Urinary bladder (tissue), 4 donors: Measurements from ENCODE around the gene RHBDF2. TPM values are rescaled to one million over a fixed set of nuclear protein-coding genes. Genes with fewer than 3 reads are reported as not detected.
"Not testable (repeated sequence)": the region's sequence is repeated elsewhere in the genome, so short reads cannot be mapped to it uniquely, and the experiment has no call there.

Experiments
- DNase-seq: peaks from one replicate; pipeline ENCODE4 v3.0.0-alpha.2; 2015; ENCODE audit errors: extremely low spot score
- H3K27ac ChIP-seq: one replicate; pipeline ENCODE4 v1.5.1; 2013; ENCODE audit warnings: low read depth, mild to moderate bottlenecking, moderate library complexity
- H3K36me3 ChIP-seq: one replicate; pipeline ENCODE4 v1.6.1; 2013; ENCODE audit warnings: mild to moderate bottlenecking, moderate library complexity; ENCODE audit not compliant: insufficient read depth
- H3K4me1 ChIP-seq: one replicate; pipeline ENCODE4 v1.6.1; 2013; ENCODE audit warnings: mild to moderate bottlenecking, moderate library complexity; ENCODE audit not compliant: insufficient read depth
- H3K4me3 ChIP-seq: one replicate; pipeline ENCODE4 v1.5.1; 2013; ENCODE audit warnings: low read depth, low read length
- WGBS: extraction: QIAGEN DNeasy Blood & Tissue Kit; methylation state at CpG from one replicate; pipeline ENCODE4 v1.1.7; 2013; 5-methylcytosine and 5-hydroxymethylcytosine counted together
- polyA plus RNA-seq: library from polyadenylated mRNA; stranded (reverse); fragments of 200-250 nt; gene quantifications from one replicate; pipeline ENCODE4 v1.2.3, GENCODE V29; 2013
- total RNA-seq: library from RNA; depleted of rRNA; stranded (reverse); fragments of >200 nt; gene quantifications from one replicate; pipeline ENCODE4 v1.2.3, GENCODE V29; 2014
- donor health status: healthy with polysubstance abuse.
- donor health status: healthy.

Gene RHBDF2
- total and polyA plus RNA-seq, 2 donors = 4.2 to 17.2 TPM

DNA sequence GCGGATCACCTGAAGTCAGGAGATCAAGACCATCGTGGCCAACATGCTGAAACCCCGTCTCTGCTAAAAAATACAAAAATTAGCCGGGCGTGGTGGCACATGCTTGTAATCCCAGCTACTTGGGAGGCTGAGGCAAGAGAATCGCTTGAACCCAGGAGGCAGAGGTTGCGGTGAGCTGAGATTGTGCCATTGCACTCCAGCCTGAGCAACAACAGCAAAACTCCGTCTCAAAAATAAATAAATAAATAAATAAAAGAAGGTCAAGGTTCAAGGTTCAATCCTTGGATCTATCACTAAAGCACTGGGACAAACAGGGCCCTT is 24.2 kb upstream of the RHBDF2 start:
- H3K4me1 ChIP-seq, H3K27ac ChIP-seq: not testable (repeated sequence)
- WGBS = 83% methylated on average over 8 of the region's 8 CpGs

DNA sequence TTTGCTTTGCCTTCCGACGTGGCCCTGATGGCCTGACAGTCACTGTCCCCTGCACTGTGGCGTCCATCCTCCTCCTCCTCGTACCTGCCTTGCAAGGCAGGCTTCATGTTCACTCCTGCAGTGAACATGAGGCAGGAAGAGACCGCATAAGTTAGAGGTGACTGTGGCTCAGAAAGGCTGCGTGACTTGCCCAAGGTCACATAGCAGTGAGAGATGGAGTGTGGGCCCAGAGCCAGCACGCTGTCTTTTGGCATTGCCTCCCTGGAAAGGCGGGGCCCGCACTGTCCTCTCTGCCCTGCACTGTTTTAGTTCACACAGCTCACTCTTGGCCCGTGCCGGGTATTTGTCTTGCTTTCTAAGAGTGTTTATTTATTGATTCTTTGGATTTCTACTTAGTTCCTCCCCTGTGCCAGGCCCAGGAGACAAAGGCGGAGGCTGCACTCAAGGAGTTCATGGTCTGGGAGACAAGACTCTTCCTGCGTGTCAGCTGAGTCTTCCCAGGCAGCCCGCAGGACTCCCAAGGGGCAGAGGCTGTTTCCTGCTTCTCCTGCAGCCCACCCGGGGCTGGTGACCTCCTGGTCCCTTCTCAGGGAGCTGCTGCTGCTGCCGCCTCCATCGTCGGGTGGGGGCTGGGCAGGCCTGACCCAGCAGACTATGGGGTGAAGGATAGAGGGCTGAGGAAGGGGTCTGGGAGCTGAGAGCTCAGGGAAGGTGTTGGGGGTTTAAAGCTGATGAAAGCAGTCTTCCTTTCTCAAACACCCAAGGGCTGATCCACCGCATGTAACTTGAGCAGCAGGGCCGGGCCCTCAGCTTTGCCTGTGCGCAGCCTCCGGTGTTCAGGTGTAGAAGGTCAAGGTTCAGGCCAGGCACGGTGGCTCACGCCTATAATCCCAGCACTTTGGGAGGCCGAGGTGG is 23.6 kb upstream of the RHBDF2 start:
- no peak for DNase-seq
- WGBS = 52% methylated on average over 25 of the region's 25 CpGs
- no peaks in the 10 kb centered on the region for H3K4me1 ChIP-seq

More for the DNA sequence above, 24.2 kb upstream of the RHBDF2 start:
- DNase-seq, H3K4me3 ChIP-seq, H3K36me3 ChIP-seq: not testable (repeated sequence)

DNA sequence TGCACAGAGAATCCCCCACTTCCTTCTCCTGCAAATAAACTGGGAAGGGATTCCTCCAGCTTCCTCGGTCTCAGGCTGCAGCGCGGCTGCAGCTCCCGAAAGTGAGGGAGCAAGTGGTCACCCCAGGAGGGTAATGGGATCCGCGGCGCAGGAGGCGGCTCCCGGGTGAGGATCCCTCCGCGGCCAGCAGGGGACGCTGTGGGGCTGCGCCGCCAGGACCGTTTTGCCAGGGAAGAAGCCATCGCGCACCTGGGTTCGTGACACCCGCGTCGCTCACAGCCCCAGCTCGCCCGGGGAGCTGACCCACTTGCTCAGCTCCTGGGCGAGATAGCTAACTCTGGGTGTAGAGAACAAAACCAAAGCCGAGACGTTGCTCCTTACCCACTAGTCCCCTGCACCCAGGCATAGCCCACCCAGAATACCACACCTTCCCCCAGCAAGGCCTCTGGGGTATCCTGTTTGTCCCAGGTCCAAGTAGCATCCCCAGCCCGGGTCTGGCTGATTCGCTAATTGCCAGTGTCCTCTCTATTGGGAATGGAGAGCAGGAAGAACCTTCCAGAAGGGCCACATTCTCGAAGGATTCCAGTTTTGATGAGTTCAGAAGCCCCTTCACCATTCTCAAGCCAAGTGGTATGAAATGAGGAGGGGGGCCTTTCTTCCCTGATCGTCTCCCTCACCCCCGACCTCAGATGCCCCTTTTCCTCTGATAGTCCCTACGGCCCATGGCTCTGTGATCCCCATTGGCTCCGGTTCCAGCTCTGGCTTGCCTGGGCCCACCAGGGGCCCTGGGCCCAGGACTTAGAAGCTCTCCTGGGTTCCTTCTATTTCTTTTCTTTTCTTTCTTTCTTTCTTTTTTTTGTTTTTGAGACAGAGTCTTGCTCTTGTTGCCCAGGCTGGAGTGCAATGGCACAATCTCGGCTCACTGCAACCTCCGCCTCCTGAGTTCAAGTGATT is 22.1 kb upstream of the RHBDF2 start:
- no peak for DNase-seq

More for the DNA sequence above, 23.6 kb upstream of the RHBDF2 start:
- Histone ChIP-seq H3K4me3 (no peak overlapping the region), H3K27ac (peak overlapping the region; percentile 66), H3K36me3 (no peaks in the 10 kb centered on the region)

GRCh38 chr17:76521683-76522082 is 20.5 kb upstream of the RHBDF2 start:
- not testable (repeated sequence) for H3K4me1 ChIP-seq, H3K4me3 ChIP-seq, DNase-seq, H3K27ac ChIP-seq, H3K36me3 ChIP-seq
- WGBS = 93% methylated on average over 10 of the region's 10 CpGs

More for the DNA sequence above, 22.1 kb upstream of the RHBDF2 start:
- Histone ChIP-seq H3K36me3 (no peaks in the 10 kb centered on the region), H3K27ac (no peak overlapping the region), H3K4me1 (no peaks in the 10 kb centered on the region), H3K4me3 (no peak overlapping the region)
- 24% methylated on average over 35 of the region's 35 CpGs for WGBS

DNA sequence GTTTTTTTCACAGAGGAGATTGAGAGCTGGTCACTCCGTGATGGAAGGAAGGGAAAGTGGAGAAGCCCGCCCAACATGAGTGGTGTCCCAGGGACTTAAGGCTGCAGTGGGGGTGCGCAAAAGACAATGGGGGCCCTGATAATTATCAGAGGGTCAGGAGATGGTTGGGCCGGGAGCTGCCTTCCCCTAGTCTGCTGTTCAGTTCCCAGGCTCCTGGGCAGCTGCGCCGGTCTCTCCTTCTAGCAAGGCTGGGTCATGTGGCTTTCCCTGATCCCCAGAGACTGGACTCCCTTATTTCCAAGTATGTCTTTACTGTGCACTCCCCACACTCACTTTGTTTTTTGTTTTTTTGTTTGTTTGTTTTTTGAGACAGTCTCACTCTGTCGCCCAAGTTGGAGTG is 20.0 kb upstream of the RHBDF2 start:
- Histone ChIP-seq H3K36me3 (no peaks in the 10 kb centered on the region), H3K27ac (no peak overlapping the region), H3K4me3 (no peak overlapping the region), H3K4me1 (no peaks in the 10 kb centered on the region)
- no peak for DNase-seq
- 91% methylated on average over 7 of the region's 7 CpGs for WGBS

DNA sequence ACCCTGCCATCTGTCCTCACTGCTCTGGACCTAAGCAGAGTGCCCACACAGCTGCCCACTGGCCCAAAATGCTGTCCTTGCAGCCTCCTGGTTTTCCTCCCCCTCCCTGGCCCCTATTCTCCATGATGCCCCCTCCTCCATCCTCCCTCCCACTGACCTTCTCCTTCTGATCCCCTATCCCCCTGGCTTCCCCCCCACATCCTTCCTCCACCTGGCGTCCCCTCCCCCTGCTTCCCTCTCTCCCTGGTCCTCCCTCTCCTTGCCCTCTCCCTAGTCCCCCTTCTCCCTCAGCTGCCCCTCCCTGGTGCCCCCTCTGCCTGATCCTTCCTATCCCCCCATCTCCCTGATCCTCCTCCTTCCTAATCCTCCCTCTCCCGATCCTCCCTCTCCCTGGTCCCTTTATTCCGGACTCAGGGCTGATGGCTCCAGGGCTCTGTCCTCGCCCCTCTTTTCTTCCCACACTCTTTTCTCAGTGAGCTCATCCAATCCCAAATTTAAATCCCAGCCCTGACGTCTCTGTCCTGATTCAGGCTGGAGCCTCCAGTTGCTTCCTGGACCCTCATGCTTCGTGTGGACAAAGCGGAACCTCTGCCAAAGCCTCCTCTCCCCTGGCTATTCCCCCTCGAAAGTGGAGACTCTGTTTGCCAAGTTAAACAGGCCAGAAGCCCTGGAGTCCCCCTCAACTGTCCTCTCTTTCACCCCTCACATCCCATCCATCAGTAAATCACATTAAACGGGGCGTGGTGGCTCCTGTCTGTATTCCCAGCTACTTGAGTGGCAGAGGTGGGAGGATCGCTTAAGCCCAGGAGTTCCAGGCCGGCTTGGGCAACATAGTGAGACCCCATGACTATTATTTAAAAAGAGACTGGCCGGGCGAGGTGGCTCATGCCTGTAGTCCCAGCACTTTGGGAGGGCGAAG is 18.1 kb upstream of the RHBDF2 start:
- no peaks in the 10 kb centered on the region for H3K4me1 ChIP-seq
- no peak overlapping the region for H3K4me3 ChIP-seq
- 66% methylated on average over 15 of the region's 15 CpGs for WGBS
- no peaks in the 10 kb centered on the region for H3K36me3 ChIP-seq
- no peak overlapping the region for H3K27ac ChIP-seq
- no peak for DNase-seq

DNA sequence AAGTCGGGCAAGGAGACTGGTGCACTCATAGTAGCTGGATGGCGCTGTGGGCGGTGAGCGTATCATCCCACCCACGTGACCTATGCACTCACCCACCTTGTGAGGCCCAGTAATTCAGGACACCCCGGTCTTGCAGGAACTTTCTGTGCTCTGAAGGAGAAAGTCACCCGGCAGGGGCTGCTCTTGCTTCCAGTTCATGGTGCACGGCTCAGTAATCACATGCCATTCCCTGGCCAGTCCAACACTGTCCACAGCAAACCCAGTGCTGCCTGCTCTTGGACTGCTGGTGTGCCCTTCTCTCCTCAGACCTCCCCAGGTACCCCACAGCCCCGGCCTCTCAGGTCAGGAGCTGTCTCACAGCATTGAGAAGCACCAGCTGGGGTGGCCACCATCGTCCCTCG is 16.4 kb upstream of the RHBDF2 start:
- Histone ChIP-seq H3K36me3 (no peaks in the 10 kb centered on the region), H3K27ac (no peak overlapping the region), H3K4me3 (no peak overlapping the region), H3K4me1 (no peaks in the 10 kb centered on the region)
- WGBS = 89% methylated on average over 11 of the region's 11 CpGs
- no peak for DNase-seq

GRCh38 chr17:76515274-76515949 is 14.2 kb upstream of the RHBDF2 start:
- WGBS = 39% methylated on average over 22 of the region's 22 CpGs
- Histone ChIP-seq H3K4me1 (no peaks in the 10 kb centered on the region), H3K36me3 (no peaks in the 10 kb centered on the region), H3K27ac (peak overlapping the region; percentile 55), H3K4me3 (no peak overlapping the region)
- no peak for DNase-seq

GRCh38 chr17:76514355-76514754 is 13.1 kb upstream of the RHBDF2 start:
- H3K36me3 ChIP-seq, H3K27ac ChIP-seq, DNase-seq, H3K4me1 ChIP-seq, H3K4me3 ChIP-seq: not testable (repeated sequence)
- WGBS = 95% methylated on average over 6 of the region's 6 CpGs

- 69% methylated on average over 6 of the region's 6 CpGs for WGBS
- H3K4me1 ChIP-seq = no peaks in the 10 kb centered on the region
- H3K36me3 ChIP-seq = no peaks in the 10 kb centered on the region
- no peak overlapping the region for H3K27ac ChIP-seq
- no peak for DNase-seq
- no peak overlapping the region for H3K4me3 ChIP-seq
Measured at GRCh38 chr17:76513306-76513692, 12.1 kb upstream of the RHBDF2 start.

DNA sequence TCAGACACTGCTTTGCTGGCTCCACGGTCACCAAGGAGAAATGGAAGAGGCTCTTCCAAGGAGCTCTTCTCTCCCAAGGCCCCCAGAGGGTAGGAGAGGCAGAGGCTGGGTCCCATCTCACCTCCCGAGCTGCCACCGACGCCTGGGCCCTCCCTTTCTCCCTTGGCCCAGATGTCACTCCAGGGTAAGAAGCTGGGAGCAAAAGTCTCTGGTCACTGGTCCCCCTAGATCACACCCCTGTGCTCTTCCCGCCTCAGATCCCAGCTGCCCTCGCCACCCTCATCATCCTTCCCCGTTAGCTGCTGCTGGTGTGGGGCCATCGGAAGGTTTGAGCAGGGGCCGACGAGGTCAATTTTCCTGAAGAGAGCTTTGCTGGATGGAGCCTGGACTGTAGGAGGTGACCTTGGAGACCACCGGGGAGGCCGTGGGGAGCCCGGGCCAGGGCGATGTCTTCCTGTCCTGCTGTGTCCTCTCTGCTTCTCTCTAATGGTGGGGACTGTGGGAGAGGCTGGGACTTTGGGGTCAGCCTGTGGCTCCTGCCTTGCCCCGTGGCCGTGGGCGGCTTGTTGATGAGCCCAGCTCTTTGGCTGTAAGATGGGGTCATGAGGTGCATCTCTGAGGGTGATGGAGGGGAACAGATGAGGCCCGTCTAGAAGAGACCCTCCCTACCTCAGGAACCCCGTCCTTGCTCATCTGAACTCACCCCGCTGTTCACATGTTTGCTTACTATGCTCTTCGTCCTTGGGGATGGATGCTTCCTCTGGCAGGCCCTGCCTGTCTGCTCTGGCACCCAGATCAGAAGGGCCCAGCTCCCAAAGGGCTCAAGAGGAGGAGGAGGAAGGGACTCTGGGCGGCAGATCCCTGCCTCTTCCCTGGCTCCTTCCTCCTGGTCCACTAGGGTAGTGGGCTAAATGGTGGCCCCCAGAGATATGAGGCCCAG is 11.4 kb upstream of the RHBDF2 start:
- H3K27ac ChIP-seq = no peak overlapping the region
- H3K36me3 ChIP-seq = no peaks in the 10 kb centered on the region
- no peak for DNase-seq
- H3K4me1 ChIP-seq = no peaks in the 10 kb centered on the region
- H3K4me3 ChIP-seq = no peak overlapping the region
- WGBS = 84% methylated on average over 22 of the region's 22 CpGs
